CD4-positive, CD25-positive, alpha-beta regulatory T cell (primary cell): ENCODE results near the gene ELMO1. TPM values are rescaled to one million over a fixed set of nuclear protein-coding genes. Genes with fewer than 3 reads are reported as not detected.
A peak's percentile ranks its signal among the peaks of the same experiment; 100 is the strongest.

Experiments
- ATAC-seq, 2 donors: fragments of 150-1000 bp; cut with Tn5 transposase; one replicate each; pipeline ENCODE4 v1.10.0; 2021; ENCODE audit warnings: low read depth in 2 of 2, moderate number of reproducible peaks in 2 of 2, moderate library complexity in 1 of 2
- DNase-seq, 3 donors: peaks; one replicate each; pipeline versions ENCODE4 v3.0.0 to v3.0.0-alpha.2; 2012 to 2022; ENCODE audit warnings: mixed read lengths in 1 of 3
- H3K27ac ChIP-seq: one replicate; pipeline ENCODE4 v1.7.0; 2013; ENCODE audit warnings: mild to moderate bottlenecking, low read length; ENCODE audit not compliant: insufficient read depth, poor library complexity, severe bottlenecking
- H3K27me3 ChIP-seq: one replicate; pipeline ENCODE4 v1.7.0; 2013; ENCODE audit warnings: low read length; ENCODE audit not compliant: control insufficient read depth, insufficient read depth
- H3K36me3 ChIP-seq: one replicate; pipeline ENCODE4 v1.7.0; 2013; ENCODE audit warnings: mild to moderate bottlenecking, low read length, moderate library complexity; ENCODE audit not compliant: control insufficient read depth, insufficient read depth
- H3K4me1 ChIP-seq: 2 replicates; pipeline ENCODE4 v1.7.0; 2013; ENCODE audit warnings: mild to moderate bottlenecking, low read length; ENCODE audit not compliant: insufficient read depth, control insufficient read depth, poor library complexity, severe bottlenecking
- H3K4me3 ChIP-seq: one replicate; pipeline ENCODE4 v1.7.0; 2013; ENCODE audit warnings: low read depth, mild to moderate bottlenecking, low read length, moderate library complexity
- H3K9me3 ChIP-seq, 2 experiments: 1 replicate in 1 of 2; 2 replicates in 1 of 2; pipeline ENCODE4 v1.7.0; 2013; ENCODE audit warnings: low read length in 2 of 2, mild to moderate bottlenecking in 1 of 2, moderate library complexity in 1 of 2; ENCODE audit not compliant: control insufficient read depth in 2 of 2
- H3K27ac Mint-ChIP-seq, 3 donors: one replicate each; pipeline ENCODE4 v1.8.0; 2020 to 2022; ENCODE audit warnings: mild to moderate bottlenecking in 3 of 3, mixed read lengths in 3 of 3, moderate library complexity in 2 of 3
- H3K27me3 Mint-ChIP-seq: one replicate; pipeline ENCODE4 v1.8.0; 2022; ENCODE audit warnings: mild to moderate bottlenecking, mixed read lengths
- H3K36me3 Mint-ChIP-seq: one replicate; pipeline ENCODE4 v1.8.0; 2020; ENCODE audit warnings: mixed read lengths
- H3K4me1 Mint-ChIP-seq, 4 donors: one replicate each; pipeline ENCODE4 v1.8.0; 2020 to 2022; ENCODE audit warnings: mixed read lengths in 4 of 4, mild to moderate bottlenecking in 1 of 4
- H3K4me3 Mint-ChIP-seq, 4 donors: one replicate each; pipeline ENCODE4 v1.8.0; 2020 to 2022; ENCODE audit warnings: mild to moderate bottlenecking in 4 of 4, mixed read lengths in 4 of 4, moderate library complexity in 3 of 4
- H3K9me3 Mint-ChIP-seq, 7 donors: one replicate each; pipeline ENCODE4 v1.8.0; 2020 to 2022; ENCODE audit warnings: mixed read lengths in 7 of 7, mild to moderate bottlenecking in 3 of 7, moderate library complexity in 2 of 7
- polyA plus RNA-seq, 4 donors: library from polyadenylated mRNA; unstranded; fragments of 300-500 nt; fragmentation: Illumina TruSeq; gene quantifications; one replicate each; pipeline ENCODE4 v1.2.3, GENCODE V29; 2021
- total RNA-seq: library from RNA; stranded (reverse); gene quantifications from one replicate; pipeline ENCODE4 v1.2.3, GENCODE V29; 2022

Gene ELMO1
- total and polyA plus RNA-seq, 5 donors from 2014 or later = 39.5 to 162 (median 53.5) TPM

DNA sequence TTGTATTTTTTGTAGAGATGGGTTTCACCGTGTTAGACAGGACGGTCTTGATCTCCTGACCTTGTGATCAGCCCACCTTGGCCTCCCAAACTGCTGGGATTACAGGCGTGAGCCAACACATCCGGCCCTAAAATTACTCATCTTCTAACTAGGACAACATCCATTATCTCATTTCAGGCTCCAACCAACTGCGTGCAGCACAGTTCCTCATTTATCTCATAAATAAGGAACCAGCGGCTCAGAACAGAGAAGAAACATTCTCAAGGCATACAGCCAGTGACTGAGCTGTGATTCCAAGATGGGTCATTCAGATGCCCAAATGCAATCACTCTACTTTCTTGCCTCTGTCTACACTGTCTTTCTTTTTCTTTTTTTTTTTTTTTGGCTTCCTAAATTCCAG, 356.1 kb downstream of the ELMO1 start:
- Mint-ChIP-seq H3K27ac (no peak overlapping the region), H3K4me1 (peaks cover 4 to 26% (median 7%) of the 10 kb centered on the region in 4 donors), H3K4me3 (no peak overlapping the region), H3K27me3 (no peaks in the 10 kb centered on the region), H3K36me3 (peaks cover 55% of the 10 kb centered on the region), H3K9me3 (no peaks in the 10 kb centered on the region)
- no peak overlapping the region for H3K27ac ChIP-seq
- no peaks in the 10 kb centered on the region for H3K27me3 ChIP-seq
- H3K4me1 ChIP-seq = no peaks in the 10 kb centered on the region
- ATAC-seq (no peak), DNase-seq (no peak)
- H3K4me3 ChIP-seq = no peak overlapping the region
- peaks cover 36% of the 10 kb centered on the region for H3K36me3 ChIP-seq
- H3K9me3 ChIP-seq = no peaks in the 10 kb centered on the region

DNA sequence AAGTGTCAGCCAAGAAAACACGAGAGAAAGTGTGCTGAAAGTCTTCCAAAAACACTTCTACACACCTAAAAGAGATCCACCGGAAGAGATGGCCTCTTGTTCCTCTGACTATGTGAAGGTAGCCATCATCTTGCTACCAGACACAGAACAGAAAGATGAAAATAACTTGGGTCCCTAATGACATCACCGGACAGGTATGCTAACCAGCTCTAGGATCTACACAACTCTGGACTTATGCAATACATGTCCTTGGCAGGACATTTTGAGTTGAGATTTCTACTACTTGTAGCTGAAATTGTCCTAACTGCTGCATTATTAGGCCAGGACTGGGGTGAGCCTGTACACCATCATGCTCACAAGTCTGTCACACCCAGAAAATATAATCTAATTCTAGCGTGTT, 358.7 kb downstream of the ELMO1 start:
- H3K36me3 Mint-ChIP-seq = peaks cover 44% of the 10 kb centered on the region
- peaks cover 11 to 27% (median 18%) of the 10 kb centered on the region in 4 donors for H3K4me1 Mint-ChIP-seq

DNA sequence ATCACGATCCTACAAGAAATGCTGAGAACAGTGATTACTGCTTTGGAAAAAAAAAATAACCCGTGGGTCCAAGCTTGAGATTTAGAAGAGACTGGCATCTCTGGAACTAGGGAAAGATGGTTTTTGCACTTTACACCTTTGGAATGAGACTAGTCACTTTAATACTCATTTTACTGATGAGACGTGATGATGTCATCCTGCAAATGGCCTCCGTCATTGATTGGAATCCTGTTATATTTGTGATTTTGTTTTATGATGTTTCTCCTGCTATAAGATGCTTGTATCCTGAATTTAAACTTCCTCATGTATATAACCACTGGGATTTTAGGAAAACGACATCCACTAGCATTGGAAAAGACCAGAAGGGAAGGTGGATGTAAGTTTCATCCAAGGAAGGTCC, 363.1 kb downstream of the ELMO1 start:
- no peak for ATAC-seq
- Histone ChIP-seq H3K9me3 (no peaks in the 10 kb centered on the region), H3K4me1 (no peaks in the 10 kb centered on the region), H3K27ac (no peak overlapping the region), H3K36me3 (peaks cover 4% of the 10 kb centered on the region), H3K27me3 (no peaks in the 10 kb centered on the region), H3K4me3 (no peak overlapping the region)
- Mint-ChIP-seq H3K27ac (peak overlapping the region in 1 of 3 donors; percentile 38), H3K36me3 (peaks cover 33% of the 10 kb centered on the region), H3K4me3 (no peak overlapping the region), H3K27me3 (no peaks in the 10 kb centered on the region), H3K4me1 (peaks cover 12 to 34% (median 23%) of the 10 kb centered on the region in 4 donors), H3K9me3 (peaks cover 0 to 3% (median 0%) of the 10 kb centered on the region in 7 donors)
- no peak for DNase-seq

More for the DNA sequence above, 358.7 kb downstream of the ELMO1 start:
- Histone ChIP-seq H3K27ac (no peak overlapping the region), H3K36me3 (peaks cover 18% of the 10 kb centered on the region), H3K4me3 (no peak overlapping the region), H3K27me3 (no peaks in the 10 kb centered on the region), H3K4me1 (no peaks in the 10 kb centered on the region), H3K9me3 (no peaks in the 10 kb centered on the region)
- Mint-ChIP-seq H3K9me3 (peaks cover 0 to 1% (median 0%) of the 10 kb centered on the region in 7 donors), H3K4me3 (no peak overlapping the region), H3K27ac (peak overlapping the region in 1 of 3 donors; percentile 33), H3K27me3 (no peaks in the 10 kb centered on the region)
- ATAC-seq (no peak), DNase-seq (no peak)

DNA sequence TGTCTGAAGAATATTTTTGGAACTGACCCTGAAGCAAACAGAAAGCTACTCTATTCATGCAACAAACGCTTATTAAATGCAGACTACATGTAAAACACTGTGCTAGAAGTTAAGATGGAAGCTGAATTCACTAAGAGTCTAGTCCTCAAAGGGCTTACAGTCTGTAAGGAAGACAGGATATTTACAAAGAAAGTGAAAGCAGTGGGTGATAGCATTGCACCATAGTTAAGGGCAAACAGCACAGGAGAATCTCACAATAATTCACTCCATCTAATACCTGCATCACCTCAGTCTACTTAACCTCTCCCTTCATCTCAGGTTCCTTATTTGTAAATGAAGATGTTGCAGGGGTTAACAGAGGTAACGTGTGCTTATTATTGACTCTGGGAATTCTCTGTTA, 364.4 kb downstream of the ELMO1 start:
- H3K27me3 ChIP-seq = no peaks in the 10 kb centered on the region
- H3K36me3 ChIP-seq = peaks cover 6% of the 10 kb centered on the region
- peak in 1 of 3 donors; percentile 26 for DNase-seq
- ATAC-seq = no peak
- Mint-ChIP-seq H3K4me1 (peaks cover 20 to 37% (median 25%) of the 10 kb centered on the region in 4 donors), H3K27me3 (no peaks in the 10 kb centered on the region), H3K4me3 (no peak overlapping the region), H3K36me3 (peaks cover 42% of the 10 kb centered on the region), H3K27ac (peak overlapping the region in 2 of 3 donors; percentile 47 to 69), H3K9me3 (peaks cover 0 to 3% (median 0%) of the 10 kb centered on the region in 7 donors)
- no peaks in the 10 kb centered on the region for H3K9me3 ChIP-seq
- H3K4me1 ChIP-seq = no peaks in the 10 kb centered on the region
- H3K4me3 ChIP-seq = no peak overlapping the region
- H3K27ac ChIP-seq = no peak overlapping the region

DNA sequence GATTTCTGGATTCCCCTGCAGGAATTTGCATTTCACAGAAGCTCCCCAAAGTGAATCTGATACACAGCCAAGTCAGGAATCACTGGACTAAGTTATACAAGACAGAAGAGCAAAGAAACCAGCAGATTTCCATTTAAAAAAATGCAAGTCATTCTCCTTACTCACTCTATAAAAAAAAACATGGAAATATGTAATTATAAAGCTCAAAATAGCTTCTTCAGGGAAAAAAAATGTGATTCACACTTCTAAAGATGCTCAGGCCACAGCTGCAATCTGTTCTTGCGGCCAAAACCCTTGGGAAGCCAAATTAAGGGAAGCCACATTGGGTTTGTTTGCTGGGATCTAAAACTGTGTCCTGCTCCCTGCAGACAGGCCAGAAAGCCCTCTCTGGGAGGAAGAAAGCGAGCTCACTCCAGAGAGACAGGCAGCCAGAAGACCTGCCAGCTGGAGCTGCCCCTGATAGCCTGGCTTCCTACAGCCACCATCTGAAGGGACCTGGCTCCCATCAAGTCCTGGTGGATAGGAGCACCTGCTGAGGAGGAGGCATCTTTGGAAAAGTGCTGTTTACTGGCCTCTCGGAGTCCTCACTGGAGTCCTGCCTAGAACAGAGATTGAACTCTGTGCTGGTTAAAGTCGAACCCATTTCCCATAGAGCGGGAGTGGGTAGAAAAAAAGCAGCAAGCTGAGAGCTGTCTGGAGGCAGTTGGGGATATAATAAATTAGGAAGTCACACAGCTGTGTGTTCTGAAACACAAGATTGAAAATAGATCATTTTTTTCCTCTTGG, 365.2 kb downstream of the ELMO1 start:
- ATAC-seq (no peak), DNase-seq (no peak)
- no peaks in the 10 kb centered on the region for H3K27me3 Mint-ChIP-seq
- no peak overlapping the region for H3K4me3 Mint-ChIP-seq
- Histone ChIP-seq H3K9me3 (no peaks in the 10 kb centered on the region), H3K4me3 (no peak overlapping the region), H3K27ac (no peak overlapping the region), H3K4me1 (no peaks in the 10 kb centered on the region), H3K27me3 (no peaks in the 10 kb centered on the region), H3K36me3 (peaks cover 6% of the 10 kb centered on the region)
- peak overlapping the region in 1 of 3 donors; percentile 47 for H3K27ac Mint-ChIP-seq
- H3K4me1 Mint-ChIP-seq = peaks cover 20 to 38% (median 25%) of the 10 kb centered on the region in 4 donors
- peaks cover 47% of the 10 kb centered on the region for H3K36me3 Mint-ChIP-seq
- peaks cover 0 to 3% (median 0%) of the 10 kb centered on the region in 7 donors for H3K9me3 Mint-ChIP-seq

DNA sequence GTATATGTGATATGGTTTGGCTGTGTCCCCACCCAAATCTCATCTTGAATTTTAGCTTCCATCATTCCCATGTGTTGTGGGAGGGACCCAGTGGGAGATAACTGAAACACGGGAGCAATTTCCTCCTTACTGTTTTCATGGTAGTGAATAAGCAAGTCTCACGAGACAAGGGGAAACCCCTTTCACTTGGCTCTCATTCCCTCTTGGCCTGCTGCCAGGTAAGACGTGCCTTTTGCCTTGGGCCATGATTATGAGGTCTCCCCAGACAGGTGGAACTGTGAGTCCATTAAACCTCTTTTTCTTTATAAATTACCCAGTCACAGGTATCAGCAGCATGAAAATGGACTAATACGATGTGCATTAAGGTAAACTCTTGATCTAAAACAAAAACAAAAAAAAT, 367.2 kb downstream of the ELMO1 start:
- ATAC-seq = no peak
- H3K27ac Mint-ChIP-seq = peak overlapping the region in 1 of 3 donors; percentile 48
- H3K4me1 ChIP-seq = no peaks in the 10 kb centered on the region
- no peak overlapping the region for H3K4me3 Mint-ChIP-seq
- peaks cover 14 to 37% (median 25%) of the 10 kb centered on the region in 4 donors for H3K4me1 Mint-ChIP-seq
- DNase-seq = no peak
- H3K27ac ChIP-seq = no peak overlapping the region
- peaks cover 47% of the 10 kb centered on the region for H3K36me3 Mint-ChIP-seq
- H3K36me3 ChIP-seq = peaks cover 14% of the 10 kb centered on the region
- no peaks in the 10 kb centered on the region for H3K27me3 ChIP-seq
- peaks cover 0 to 3% (median 0%) of the 10 kb centered on the region in 7 donors for H3K9me3 Mint-ChIP-seq
- no peaks in the 10 kb centered on the region for H3K27me3 Mint-ChIP-seq
- no peak overlapping the region for H3K4me3 ChIP-seq
- H3K9me3 ChIP-seq = no peaks in the 10 kb centered on the region

DNA sequence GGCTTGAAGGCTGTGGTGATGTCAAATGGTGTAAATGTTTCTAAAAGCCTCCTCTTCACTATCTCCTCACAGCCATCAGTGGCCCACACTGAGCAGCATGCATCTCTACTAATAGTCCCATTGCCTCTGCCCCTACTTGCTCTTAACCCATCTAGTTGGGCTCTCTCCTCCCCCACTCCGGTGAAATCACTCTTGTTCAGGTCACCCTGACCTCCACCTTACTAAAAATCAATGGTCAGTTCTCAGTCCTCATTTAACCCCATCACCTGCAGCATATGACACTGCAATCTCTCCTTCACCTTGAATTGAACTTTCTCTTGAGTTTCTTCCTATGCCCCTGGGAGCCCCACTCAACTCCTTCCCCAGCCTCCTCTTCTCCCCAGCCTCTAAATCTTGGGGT, 369.2 kb downstream of the ELMO1 start:
- Histone ChIP-seq H3K9me3 (no peaks in the 10 kb centered on the region), H3K4me1 (no peaks in the 10 kb centered on the region), H3K27ac (no peak overlapping the region), H3K36me3 (peaks cover 17% of the 10 kb centered on the region), H3K27me3 (no peaks in the 10 kb centered on the region), H3K4me3 (no peak overlapping the region)
- DNase-seq (no peak), ATAC-seq (no peak)
- Mint-ChIP-seq H3K36me3 (peaks cover 54% of the 10 kb centered on the region), H3K4me1 (peaks cover 8 to 32% (median 22%) of the 10 kb centered on the region in 4 donors), H3K9me3 (peaks cover 0 to 3% (median 0%) of the 10 kb centered on the region in 7 donors), H3K27me3 (no peaks in the 10 kb centered on the region), H3K27ac (peak overlapping the region in 2 of 3 donors; percentile 16 to 67), H3K4me3 (no peak overlapping the region)

DNA sequence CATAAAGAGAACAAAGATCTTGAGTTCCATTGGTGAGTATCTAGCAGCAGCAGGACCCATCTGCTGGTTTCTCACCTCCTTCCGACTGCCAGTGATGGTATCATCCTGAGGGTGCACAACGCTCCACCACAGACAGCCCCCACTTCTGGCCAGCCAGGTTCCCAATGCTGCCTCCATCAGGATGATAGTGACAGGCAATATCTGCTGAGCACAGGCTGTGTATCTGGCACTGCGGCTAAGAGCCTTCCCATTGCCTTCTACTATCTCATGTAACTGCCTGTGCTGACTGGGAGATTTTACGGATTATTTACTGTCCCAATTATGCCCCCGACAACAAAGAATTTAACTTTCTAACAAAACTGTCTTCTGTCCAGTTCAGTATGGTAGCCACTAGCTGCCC, 372.0 kb downstream of the ELMO1 start:
- Histone ChIP-seq H3K27ac (no peak overlapping the region), H3K4me3 (no peak overlapping the region), H3K4me1 (no peaks in the 10 kb centered on the region), H3K27me3 (no peaks in the 10 kb centered on the region), H3K36me3 (peaks cover 17% of the 10 kb centered on the region), H3K9me3 (no peaks in the 10 kb centered on the region)
- Mint-ChIP-seq H3K27ac (no peak overlapping the region), H3K9me3 (peaks cover 0 to 3% (median 0%) of the 10 kb centered on the region in 7 donors), H3K4me3 (no peak overlapping the region), H3K4me1 (peaks cover 10 to 27% (median 17%) of the 10 kb centered on the region in 4 donors), H3K36me3 (peaks cover 53% of the 10 kb centered on the region), H3K27me3 (no peaks in the 10 kb centered on the region)
- ATAC-seq (no peak), DNase-seq (no peak)
